Endothelial cell of umbilical vein (primary cell): Measurements from ENCODE around the gene POLR1D. TPM values are rescaled to one million over a fixed set of nuclear protein-coding genes. Genes with fewer than 3 reads are reported as not detected.

Experiments
- BruUV-seq: library from RNA; stranded (reverse); fragments of 400-500 nt; replicated peaks from 2 replicates; lab custom pipeline; 2021; lab: Mats Ljungman, UMichigan
- CTCF ChIA-PET: fragments of 300-600, 350-600 bp; sonication (Branson Sonifier 250); formaldehyde crosslinking; loops from one replicate; lab custom pipeline; 2021; ENCODE audit warnings: antibody characterized with exemption, inconsistent platforms; lab: Charles Lee
- POLR2A ChIA-PET: fragments of 300-600, 350-600 bp; sonication (Branson Sonifier 250); formaldehyde crosslinking; loops from one replicate; lab custom pipeline; 2021; ENCODE audit warnings: antibody characterized with exemption, inconsistent platforms; lab: Charles Lee
- DNase-seq: peaks from one replicate; pipeline ENCODE4 v3.0.0-alpha.2; 2011; ENCODE audit warnings: low read depth, low spot score
- FAIRE-seq: peaks from 2 replicates; lab custom pipeline; 2011; peaks lifted over from hg19 to GRCh38; lab: Jason Lieb, UNC
- H2AFZ ChIP-seq: 2 replicates; pipeline ENCODE4 v1.6.0; 2012; ENCODE audit warnings: low read depth, low read length, control low read depth, inconsistent platforms
- H3K27ac ChIP-seq: 2 replicates; pipeline ENCODE4 v1.5.1; 2011; ENCODE audit warnings: low read depth, mild to moderate bottlenecking, control low read depth, low read length, moderate library complexity; ENCODE audit not compliant: insufficient read depth
- H3K27me3 ChIP-seq, 2 experiments: 2 replicates each; pipeline versions ENCODE4 v1.6.0 to v1.6.1; 2011; ENCODE audit warnings: low read length in 2 of 2, mixed read lengths in 1 of 2; ENCODE audit not compliant: control insufficient read depth in 2 of 2, insufficient read depth in 2 of 2
- H3K36me3 ChIP-seq, 2 experiments: 2 replicates in 1 of 2; 3 replicates in 1 of 2; pipeline ENCODE4 v1.5.1; 2011; ENCODE audit warnings: low read length in 2 of 2, mild to moderate bottlenecking in 1 of 2, moderate library complexity in 1 of 2; ENCODE audit not compliant: control insufficient read depth in 2 of 2, insufficient read depth in 2 of 2; ENCODE audit errors: extremely low read depth in 1 of 2
- H3K4me1 ChIP-seq: 3 replicates; pipeline ENCODE4 v1.5.1; 2011; ENCODE audit warnings: mild to moderate bottlenecking, low read length; ENCODE audit not compliant: control insufficient read depth, insufficient read depth; ENCODE audit errors: extremely low read depth
- H3K4me2 ChIP-seq: 2 replicates; pipeline ENCODE4 v1.6.1; 2011; ENCODE audit warnings: low read length, control low read depth, mixed read lengths; ENCODE audit not compliant: insufficient read depth
- H3K4me3 ChIP-seq, 3 experiments: fragments of 200-600 bp in 1 of 3; sonication (generic), shearing (Covaris generic) in 1 of 3; replicated peaks in 1 of 3; 2 replicates each; pipeline ENCODE4 v1.5.1; 2011 to 2016; ENCODE audit warnings: control low read depth in 3 of 3, low read length in 3 of 3, mild to moderate bottlenecking in 2 of 3, inconsistent platforms in 1 of 3, low read depth in 1 of 3, moderate library complexity in 1 of 3; ENCODE audit not compliant: insufficient read depth in 1 of 3
- H3K79me2 ChIP-seq: 2 replicates; pipeline ENCODE4 v1.6.0; 2012; ENCODE audit warnings: low read length, inconsistent platforms; ENCODE audit not compliant: control insufficient read depth, insufficient read depth
- H3K9ac ChIP-seq: replicated peaks from 2 replicates; pipeline ENCODE3; 2011; ENCODE audit warnings: low read length, control low read depth; ENCODE audit not compliant: insufficient read depth; ENCODE audit errors: extremely low read depth
- H3K9me1 ChIP-seq: replicated peaks from 3 replicates; pipeline ENCODE4 v1.6.0; 2011; ENCODE audit warnings: mild to moderate bottlenecking, low read length; ENCODE audit not compliant: control insufficient read depth, insufficient read depth; ENCODE audit errors: extremely low read depth
- H3K9me3 ChIP-seq: replicated peaks from 2 replicates; pipeline ENCODE4 v1.5.1; 2012; ENCODE audit warnings: low read length, inconsistent platforms; ENCODE audit not compliant: control insufficient read depth, insufficient read depth
- H4K20me1 ChIP-seq: replicated peaks from 2 replicates; pipeline ENCODE3; 2011; ENCODE audit warnings: mild to moderate bottlenecking, low read length; ENCODE audit not compliant: control insufficient read depth, insufficient read depth; ENCODE audit errors: extremely low read depth
- EZH2 ChIP-seq: IDR thresholded peaks from 2 replicates; pipeline ENCODE4 v1.6.1; 2012; ENCODE audit warnings: borderline replicate concordance, low read depth, mild to moderate bottlenecking, moderate library complexity, low read length, inconsistent platforms; ENCODE audit not compliant: severe bottlenecking
- FOS ChIP-seq: IDR thresholded peaks from 2 replicates; pipeline ENCODE4 v1.6.1; 2011; ENCODE audit warnings: mild to moderate bottlenecking, low read length, moderate library complexity, borderline replicate concordance; ENCODE audit not compliant: insufficient read depth
- GATA2 ChIP-seq: IDR thresholded peaks from 2 replicates; pipeline ENCODE4 v1.7.0; 2011; ENCODE audit warnings: low read depth, mild to moderate bottlenecking, moderate library complexity, mixed read lengths, low read length; ENCODE audit not compliant: insufficient read length, insufficient read depth
- JUN ChIP-seq: IDR thresholded peaks from 2 replicates; pipeline ENCODE4 v1.6.1; 2011; ENCODE audit warnings: borderline replicate concordance, low read depth; ENCODE audit not compliant: insufficient read length, insufficient read depth
- MYC ChIP-seq: IDR thresholded peaks from one replicate; pipeline ENCODE4 v1.6.1; 2011; ENCODE audit warnings: mild to moderate bottlenecking, low read depth, low read length
- POLR2A ChIP-seq: IDR thresholded peaks from 2 replicates; pipeline ENCODE4 v1.6.1; 2012; ENCODE audit warnings: low read depth, mild to moderate bottlenecking, control low read depth, low read length
- POLR2AphosphoS5 ChIP-seq: IDR thresholded peaks from 2 replicates; pipeline ENCODE4 v1.6.1; 2012; ENCODE audit warnings: low read depth, mild to moderate bottlenecking, control low read depth, low read length, moderate library complexity; ENCODE audit not compliant: insufficient read depth
- dilution Hi-C: fragments of 300-500 bp; cut with MboI; formaldehyde crosslinking; loops from one replicate; pipeline ENCODE4 v1.15.0; 2019; ENCODE audit warnings: low sequenced_read_pairs; ENCODE audit not compliant: extremely low pct_ligation_motif_present
- intact Hi-C: fragments of 100-400 bp; cut with micrococcal nuclease; formaldehyde crosslinking; loops from one replicate; pipeline ENCODE4 v1.10.0; 2022
- polyA plus RNA-seq, 4 experiments: library from polyadenylated mRNA; depleted of rRNA in 3 of 4; stranded (reverse) in 3 of 4; unstranded in 1 of 4; fragments of >200 nt; gene quantifications; 2 replicates each; pipeline versions ENCODE4 v1.2.1 to v1.2.3, GENCODE V29; 2011 to 2012; ENCODE audit warnings: missing spikeins in 1 of 4
- total RNA-seq: library from RNA; stranded (reverse); gene quantifications from 2 replicates; pipeline ENCODE4 v1.2.3, GENCODE V29; 2021
- TF ChIP-seq, protein P1 (sequence below): IDR thresholded peaks from 2 replicates; pipeline ENCODE4 v1.6.1; 2011; ENCODE audit not compliant: insufficient read depth, insufficient read length
- TF ChIP-seq, protein P2 (sequence below), 2 donors: IDR thresholded peaks; 1 replicate in 1 of 2; 2 replicates in 1 of 2; pipeline ENCODE4 v1.5.1; 2011; ENCODE audit warnings: low read length in 2 of 2, mild to moderate bottlenecking in 2 of 2, moderate library complexity in 2 of 2, control low read depth in 1 of 2, inconsistent platforms in 1 of 2, low read depth in 1 of 2; ENCODE audit not compliant: insufficient read depth in 1 of 2; ENCODE audit errors: extremely low read depth in 1 of 2

POLR1D gene
- total and polyA plus RNA-seq, 2 donors (not counting 3 experiments of a cell fraction or from before 2014, with no cell fraction given): 90.7 to 111 TPM

DNA sequence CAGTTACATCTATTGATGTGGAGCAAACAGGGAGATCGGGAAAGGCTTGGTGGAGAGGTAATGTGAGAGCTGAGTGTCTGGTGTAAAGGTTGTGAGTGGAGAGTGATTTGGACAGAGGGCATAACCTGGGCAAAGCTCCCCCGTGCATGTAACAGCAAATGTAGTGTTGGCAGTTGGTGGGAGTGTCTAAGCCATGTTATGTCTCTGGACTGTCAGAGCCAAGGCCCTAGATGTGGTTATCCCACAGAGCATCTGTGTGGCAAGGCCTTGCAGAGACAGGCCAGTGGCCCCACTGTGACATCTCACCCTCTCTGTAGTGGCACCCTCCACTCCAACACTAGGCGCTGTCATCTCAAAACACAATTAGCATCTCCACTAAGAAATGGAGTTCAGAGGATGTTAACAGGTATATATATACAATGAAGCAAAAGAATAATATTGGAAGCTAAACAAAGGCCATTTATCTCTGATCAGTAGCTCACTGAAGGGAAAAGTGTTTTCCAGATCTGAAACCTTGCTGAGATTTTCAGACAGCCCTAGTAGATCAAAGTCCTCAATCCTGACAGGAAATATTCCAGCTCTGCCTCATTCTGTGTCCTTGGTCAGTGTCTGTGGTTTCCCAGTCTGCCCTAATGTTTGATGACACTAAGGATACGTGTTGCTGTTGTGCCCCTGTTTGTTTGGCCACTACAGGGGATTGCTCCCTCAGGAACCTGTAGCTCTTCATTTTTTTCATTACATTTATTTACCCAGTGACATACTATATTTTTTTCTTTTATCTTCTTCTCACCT is 20.2 kb downstream of the POLR1D start:
- no peak for FAIRE-seq
- CTCF ChIA-PET: interaction anchor here (0.5 to 2.6 kb wide), 2 partner anchors 12 to 837 kb away, joined by 4 to 5 read pairs; no protein-coding TSS in a partner anchor
- POLR2A ChIA-PET: no interaction called here

More for the DNA sequence above, 20.2 kb downstream of the POLR1D start:
- Histone ChIP-seq H3K79me2 (peaks cover 28% of the 10 kb centered on the region), H3K4me1 (peaks cover 17% of the 10 kb centered on the region), H4K20me1 (peaks cover 2% of the 10 kb centered on the region), H3K36me3 (no peaks in the 10 kb centered on the region), H3K9me3 (no peaks in the 10 kb centered on the region), H3K4me3 (no peak overlapping the region), H2AFZ (no peak overlapping the region), H3K9ac (no peak overlapping the region), H3K27me3 (no peaks in the 10 kb centered on the region), H3K9me1 (no peaks in the 10 kb centered on the region), H3K27ac (no peak overlapping the region), H3K4me2 (no peak overlapping the region)
- intact Hi-C loops (no loop called here), dilution Hi-C loops (no loop called here)
- BruUV-seq: no TSS peak
- DNase-seq: no peak
- TF ChIP-seq, protein P1, sequence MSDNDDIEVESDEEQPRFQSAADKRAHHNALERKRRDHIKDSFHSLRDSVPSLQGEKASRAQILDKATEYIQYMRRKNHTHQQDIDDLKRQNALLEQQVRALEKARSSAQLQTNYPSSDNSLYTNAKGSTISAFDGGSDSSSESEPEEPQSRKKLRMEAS: no peak
- no peak for TF ChIP-seq EZH2
- no peak for TF ChIP-seq MYC
- no peak for TF ChIP-seq POLR2A
- TF ChIP-seq JUN: no peak
- TF ChIP-seq, protein P2, sequence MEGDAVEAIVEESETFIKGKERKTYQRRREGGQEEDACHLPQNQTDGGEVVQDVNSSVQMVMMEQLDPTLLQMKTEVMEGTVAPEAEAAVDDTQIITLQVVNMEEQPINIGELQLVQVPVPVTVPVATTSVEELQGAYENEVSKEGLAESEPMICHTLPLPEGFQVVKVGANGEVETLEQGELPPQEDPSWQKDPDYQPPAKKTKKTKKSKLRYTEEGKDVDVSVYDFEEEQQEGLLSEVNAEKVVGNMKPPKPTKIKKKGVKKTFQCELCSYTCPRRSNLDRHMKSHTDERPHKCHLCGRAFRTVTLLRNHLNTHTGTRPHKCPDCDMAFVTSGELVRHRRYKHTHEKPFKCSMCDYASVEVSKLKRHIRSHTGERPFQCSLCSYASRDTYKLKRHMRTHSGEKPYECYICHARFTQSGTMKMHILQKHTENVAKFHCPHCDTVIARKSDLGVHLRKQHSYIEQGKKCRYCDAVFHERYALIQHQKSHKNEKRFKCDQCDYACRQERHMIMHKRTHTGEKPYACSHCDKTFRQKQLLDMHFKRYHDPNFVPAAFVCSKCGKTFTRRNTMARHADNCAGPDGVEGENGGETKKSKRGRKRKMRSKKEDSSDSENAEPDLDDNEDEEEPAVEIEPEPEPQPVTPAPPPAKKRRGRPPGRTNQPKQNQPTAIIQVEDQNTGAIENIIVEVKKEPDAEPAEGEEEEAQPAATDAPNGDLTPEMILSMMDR (IDR thresholded peaks at IDR 0.05; ENCODE audit: extremely low read depth in 1 of 2, insufficient read depth in 1 of 2, low read depth in 1 of 2, low read length in 2 of 2): no peak
- no peak for TF ChIP-seq POLR2AphosphoS5
- no peak for TF ChIP-seq GATA2
- no peak for TF ChIP-seq FOS
